Neural cell (in vitro differentiated cells): Measurements from ENCODE around the gene ASH1L. TPM values are rescaled to one million over a fixed set of nuclear protein-coding genes. Genes with fewer than 3 reads are reported as not detected.

Experiments
- H2AFZ ChIP-seq: fragments of 200-600, 300-800 bp; sonication (generic), shearing (Covaris generic); 2 replicates; pipeline ENCODE4 v1.6.0; 2014; ENCODE audit warnings: low read depth, mild to moderate bottlenecking, antibody characterized with exemption, low read length, moderate library complexity
- H3F3A ChIP-seq: fragments of 200-600 bp; shearing (Covaris generic); 2 replicates; pipeline ENCODE4 v1.6.1; 2016; ENCODE audit warnings: mild to moderate bottlenecking, moderate library complexity, mixed read lengths, antibody characterized with exemption, low read length; ENCODE audit not compliant: insufficient read depth, poor library complexity, severe bottlenecking
- H3K27ac ChIP-seq: fragments of 200-600, 300-800 bp; sonication (generic), shearing (Covaris generic); 2 replicates; pipeline ENCODE4 v1.5.1; 2014; ENCODE audit warnings: mild to moderate bottlenecking, low read length, moderate library complexity
- H3K27me3 ChIP-seq: fragments of 300-800, 200-600 bp; sonication (generic), shearing (Covaris generic); 2 replicates; pipeline ENCODE4 v1.6.0; 2014; ENCODE audit warnings: mild to moderate bottlenecking, low read depth, low read length, moderate library complexity; ENCODE audit not compliant: insufficient read depth
- H3K36me3 ChIP-seq: fragments of 300-800, 200-600 bp; sonication (generic), shearing (Covaris generic); 2 replicates; pipeline ENCODE4 v1.5.1; 2014; ENCODE audit warnings: mild to moderate bottlenecking, antibody characterized with exemption, low read length, moderate library complexity; ENCODE audit not compliant: insufficient read depth
- H3K4me2 ChIP-seq: fragments of 300-800, 200-600 bp; sonication (generic), shearing (Covaris generic); 2 replicates; pipeline ENCODE4 v1.6.0; 2014; ENCODE audit warnings: mild to moderate bottlenecking, low read length
- H3K4me3 ChIP-seq: fragments of 300-800, 200-600 bp; sonication (generic), shearing (Covaris generic); 2 replicates; pipeline ENCODE4 v1.5.1; 2014; ENCODE audit warnings: mild to moderate bottlenecking, low read length, moderate library complexity
- H3K79me2 ChIP-seq: fragments of 200-600 bp; shearing (Covaris generic); replicated peaks from 2 replicates; pipeline ENCODE4 v1.6.0; 2014; ENCODE audit warnings: mild to moderate bottlenecking, low read length, moderate library complexity; ENCODE audit not compliant: insufficient read depth
- H3K9ac ChIP-seq: fragments of 300-800, 200-600 bp; sonication (generic), shearing (Covaris generic); 2 replicates; pipeline ENCODE4 v1.6.1; 2016; ENCODE audit warnings: mild to moderate bottlenecking, low read length, mixed read lengths
- H3K9me2 ChIP-seq: fragments of 200-600 bp; shearing (Covaris generic); 2 replicates; pipeline ENCODE4 v1.6.1; 2016; ENCODE audit warnings: mild to moderate bottlenecking, low read length, mixed read lengths; ENCODE audit not compliant: insufficient read depth
- H3K9me3 ChIP-seq: fragments of 200-600, 300-800 bp; sonication (generic), shearing (Covaris generic); 2 replicates; pipeline ENCODE4 v1.6.1; 2016; ENCODE audit warnings: mild to moderate bottlenecking, mixed run types, low read length, moderate library complexity, mixed read lengths
- H4K20me1 ChIP-seq: fragments of 200-600 bp; shearing (Covaris generic); 2 replicates; pipeline ENCODE4 v1.6.1; 2016; ENCODE audit warnings: mild to moderate bottlenecking, mixed run types; ENCODE audit not compliant: insufficient read depth
- CTCF ChIP-seq: fragments of 450-650 bp; IDR thresholded peaks from 2 replicates; pipeline ENCODE4 v1.5.1; 2014; ENCODE audit warnings: antibody characterized with exemption, mild to moderate bottlenecking, moderate library complexity; ENCODE audit not compliant: poor library complexity, severe bottlenecking
- EP300 ChIP-seq: fragments of 450-650 bp; conservative IDR thresholded peaks from 2 replicates; pipeline ENCODE4 v1.6.1; 2014; ENCODE audit warnings: antibody characterized with exemption, mild to moderate bottlenecking, moderate library complexity; ENCODE audit not compliant: poor library complexity, severe bottlenecking
- EZH2 ChIP-seq: fragments of 200-600, 300-800 bp; shearing (Covaris generic), sonication (generic); IDR thresholded peaks from 2 replicates; pipeline ENCODE4 v1.6.1; 2014; ENCODE audit warnings: antibody characterized with exemption, low read length, borderline replicate concordance, mild to moderate bottlenecking; ENCODE audit not compliant: insufficient read depth, poor library complexity, severe bottlenecking
- MXI1 ChIP-seq: fragments of 450-650 bp; conservative IDR thresholded peaks from 2 replicates; pipeline ENCODE4 v1.6.1; 2014; ENCODE audit warnings: antibody characterized with exemption, mild to moderate bottlenecking; ENCODE audit not compliant: poor library complexity, severe bottlenecking
- POLR2AphosphoS5 ChIP-seq: IDR thresholded peaks from 2 replicates; pipeline ENCODE4 v1.6.1; 2012
- RAD21 ChIP-seq: fragments of 450-650 bp; conservative IDR thresholded peaks from 2 replicates; pipeline ENCODE4 v1.6.1; 2014; ENCODE audit warnings: antibody characterized with exemption, mild to moderate bottlenecking, moderate library complexity
- REST ChIP-seq: IDR thresholded peaks from 2 replicates; pipeline ENCODE4 v1.6.1; 2012; ENCODE audit warnings: borderline replicate concordance
- SMC3 ChIP-seq: fragments of 450-650 bp; conservative IDR thresholded peaks from 2 replicates; pipeline ENCODE4 v1.6.1; 2014; ENCODE audit warnings: antibody characterized with exemption, mild to moderate bottlenecking, moderate library complexity; ENCODE audit not compliant: poor library complexity
- TAF1 ChIP-seq: IDR thresholded peaks from 2 replicates; pipeline ENCODE4 v1.6.1; 2012; ENCODE audit warnings: low read depth
- polyA plus RNA-seq: library from polyadenylated mRNA; depleted of rRNA; stranded (reverse); fragments of >200 nt; gene quantifications from 2 replicates; pipeline ENCODE4 v1.2.3, GENCODE V29; 2014

Gene ASH1L
- polyA plus RNA-seq, 1 donor from 2014 or later = 16.2 TPM

- Histone ChIP-seq H3K79me2 (no peaks in the 10 kb centered on the region), H3K4me3 (no peak overlapping the region), H4K20me1 (no peaks in the 10 kb centered on the region), H3K27ac (no peak overlapping the region), H3F3A (no peaks in the 10 kb centered on the region), H3K36me3 (no peaks in the 10 kb centered on the region), H2AFZ (no peak overlapping the region), H3K27me3 (no peaks in the 10 kb centered on the region), H3K9ac (no peak overlapping the region), H3K4me2 (no peak overlapping the region), H3K9me2 (no peaks in the 10 kb centered on the region), H3K9me3 (no peaks in the 10 kb centered on the region)
- TF ChIP-seq RAD21 (no peak), EP300 (no peak), TAF1 (no peak), MXI1 (no peak), REST (no peak), SMC3 (no peak), POLR2AphosphoS5 (no peak), CTCF (no peak), EZH2 (no peak)
These were observed 151.7 kb downstream of the ASH1L start for GRCh38 chr1:155410931-155411330.

- no peak for TF ChIP-seq POLR2AphosphoS5
- TF ChIP-seq EP300 = no peak
- TF ChIP-seq RAD21 = no peak
- TF ChIP-seq MXI1 = no peak
- TF ChIP-seq TAF1 = no peak
- TF ChIP-seq CTCF = no peak
- TF ChIP-seq EZH2 = no peak
- no peak for TF ChIP-seq SMC3
- no peak for TF ChIP-seq REST
- no peak overlapping the region for H3K9ac ChIP-seq
- no peaks in the 10 kb centered on the region for H3K27me3 ChIP-seq
- no peak overlapping the region for H3K4me3 ChIP-seq
- no peak overlapping the region for H3K4me2 ChIP-seq
- no peaks in the 10 kb centered on the region for H3K9me3 ChIP-seq
- peaks cover 6% of the 10 kb centered on the region for H3K36me3 ChIP-seq
- H3K79me2 ChIP-seq = no peaks in the 10 kb centered on the region
- no peaks in the 10 kb centered on the region for H3K9me2 ChIP-seq
- H3F3A ChIP-seq = no peaks in the 10 kb centered on the region
- no peak overlapping the region for H3K27ac ChIP-seq
- H2AFZ ChIP-seq = no peak overlapping the region
- H4K20me1 ChIP-seq = no peaks in the 10 kb centered on the region
These were observed 165.6 kb downstream of the ASH1L start for GRCh38 chr1:155396874-155397476.
